Hepatic stellate cell (primary cell): ENCODE measurements around the gene APEX1.

Source experiments
- DNase-seq: peaks from one replicate; pipeline ENCODE4 v3.0.0; 2011; ENCODE audit warnings: low spot score

The APEX1 gene

DNA sequence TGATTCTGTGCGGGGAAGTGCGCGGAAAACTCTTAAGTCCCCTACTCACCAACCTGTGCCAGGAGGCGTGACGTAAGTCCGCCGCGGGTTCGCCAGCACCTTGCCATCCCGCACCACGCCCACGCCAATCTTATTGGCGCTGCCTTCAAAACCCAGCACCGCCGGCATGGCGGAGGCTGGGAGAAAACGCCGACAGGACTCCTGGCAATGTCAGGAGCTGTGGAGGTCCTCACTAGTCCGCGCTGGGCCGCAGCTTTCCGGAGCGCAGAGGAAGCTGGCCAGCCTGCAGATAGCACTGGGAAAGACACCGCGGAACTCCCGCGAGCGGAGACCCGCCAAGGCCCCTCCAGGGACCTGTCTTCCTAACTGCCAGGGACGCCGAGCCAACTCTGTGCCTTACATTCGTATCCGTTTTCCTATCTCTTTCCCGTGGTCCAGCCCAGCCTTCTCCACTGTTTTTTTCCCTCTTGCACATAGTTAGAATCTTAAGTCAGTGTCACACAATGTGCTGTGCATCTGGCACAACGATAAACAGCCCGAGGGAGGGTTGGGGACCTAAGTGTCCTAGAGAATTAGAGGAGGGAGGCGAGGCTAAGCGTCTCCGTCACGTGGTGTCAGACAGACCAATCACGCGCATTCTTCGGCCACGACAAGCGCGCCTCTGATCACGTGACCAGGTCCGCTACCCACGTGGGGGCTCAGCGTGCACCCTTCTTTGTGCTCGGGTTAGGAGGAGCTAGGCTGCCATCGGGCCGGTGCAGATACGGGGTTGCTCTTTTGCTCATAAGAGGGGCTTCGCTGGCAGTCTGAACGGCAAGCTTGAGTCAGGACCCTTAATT, at the start of gene APEX1, which contains the start of gene OSGEP:
TSS of gene APEX1 (plus strand) at position 711 of the 839 bp plus-strand sequence. CDS start 420 bp downstream, outside the sequence.
TSS of gene OSGEP (minus strand) at position 297 of the 839 bp plus-strand sequence. CDS start at position 168, 129 bp downstream.
- DNase-seq = peak; percentile 99

DNA sequence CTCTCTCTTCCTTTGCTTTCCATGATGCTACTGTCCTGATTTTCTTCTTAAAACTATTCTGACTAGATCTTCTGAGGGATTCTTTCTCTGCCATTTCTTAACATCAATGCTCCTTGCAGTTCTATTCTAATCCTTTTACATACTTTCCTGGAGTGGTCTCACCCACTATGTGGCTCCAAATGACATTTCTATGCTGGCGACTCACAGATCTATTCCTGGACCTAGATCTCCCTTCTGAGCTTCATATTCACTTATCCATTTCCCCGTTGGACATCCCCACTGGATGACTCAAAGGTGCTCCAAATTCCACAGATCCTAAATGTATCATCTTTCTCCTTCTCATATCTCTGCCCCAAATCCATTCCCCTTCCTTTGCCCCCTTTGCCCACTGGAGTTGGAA, 45.8 kb upstream of the APEX1 start:
- DNase-seq = peak; percentile 66

DNA sequence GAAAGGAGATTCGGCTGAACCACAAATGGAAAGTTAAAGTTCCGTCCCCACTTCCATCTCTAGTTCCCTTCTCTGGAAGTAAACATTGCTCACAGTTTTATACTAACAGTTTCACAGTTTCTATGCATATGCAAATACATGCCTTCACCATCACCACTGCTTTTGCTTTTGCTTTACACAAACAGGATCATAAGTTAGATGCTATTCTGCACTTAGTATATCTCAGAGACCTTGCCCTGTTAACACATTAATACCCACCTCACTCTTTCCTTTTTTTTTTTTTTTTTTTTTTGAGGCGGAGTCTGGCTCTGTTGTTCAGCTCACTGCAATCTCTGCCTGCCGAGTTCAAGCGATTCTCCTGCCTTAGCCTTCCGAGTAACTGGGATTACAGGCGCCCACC, 42.6 kb upstream of the APEX1 start:
- DNase-seq = no peak

DNA sequence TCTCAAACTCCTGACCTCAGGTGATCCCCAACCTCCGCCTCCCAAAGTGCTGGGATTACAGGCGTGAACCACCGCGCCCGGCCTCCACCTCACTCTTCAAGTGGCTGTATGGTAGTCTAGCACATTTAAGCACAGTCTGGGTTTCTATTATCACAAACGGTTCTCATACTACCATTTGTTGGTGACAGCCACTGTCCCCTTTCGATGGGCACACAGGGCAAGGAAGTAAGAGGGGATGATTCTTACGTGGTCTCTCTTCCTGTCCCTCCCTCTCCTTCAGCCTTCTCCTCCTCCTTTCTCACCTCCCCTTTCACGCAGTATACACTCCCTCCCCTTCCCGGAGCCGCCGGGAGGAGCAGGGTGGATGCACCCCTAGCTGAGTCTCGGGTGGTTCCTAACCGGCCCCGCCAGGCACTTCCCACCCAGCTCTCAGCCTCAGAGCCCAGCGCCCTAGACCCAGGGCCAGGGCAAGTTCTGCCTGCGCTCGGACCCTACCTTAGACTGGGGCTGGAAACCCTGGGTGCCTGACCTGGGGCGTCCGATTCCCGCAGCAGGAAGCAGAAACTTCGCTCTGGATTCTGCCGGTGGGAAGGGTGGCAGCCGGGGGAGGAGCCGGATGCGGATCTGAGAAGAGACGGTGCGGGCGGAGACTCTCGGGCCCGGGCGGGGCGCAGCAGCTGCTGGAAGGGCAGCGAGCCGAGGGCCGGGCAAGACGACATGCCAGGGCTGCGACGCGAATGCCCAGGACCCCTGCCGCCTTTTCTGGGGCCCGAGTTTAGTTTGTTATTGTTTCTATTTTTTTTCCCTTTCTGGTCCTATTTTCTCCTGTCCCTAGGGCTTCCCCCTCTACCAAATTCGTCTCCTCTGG, 41.9 kb upstream of the APEX1 start, which contains the start of gene TEP1:
TSS of gene TEP1 (minus strand) at position 626 of the 868 bp plus-strand sequence. CDS start 5,062 bp downstream, outside the sequence.
- peak; percentile 85 for DNase-seq

DNA sequence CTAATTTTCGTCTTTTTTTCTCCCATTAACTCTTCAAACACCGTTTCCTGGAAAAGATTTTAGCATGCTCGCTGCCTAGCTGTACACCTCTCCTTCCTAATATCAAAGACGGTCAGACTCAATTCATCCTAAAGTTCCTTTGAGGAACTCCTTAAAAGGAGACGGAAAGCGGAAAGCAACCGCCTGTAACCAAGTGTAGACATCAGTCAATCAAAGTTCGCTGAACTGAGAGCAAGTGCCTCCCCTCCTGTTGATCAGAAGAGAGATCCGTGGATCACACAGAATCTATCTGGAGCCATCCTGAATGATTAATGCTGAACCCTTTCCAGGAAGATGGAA, 41.3 kb upstream of the APEX1 start:
- no peak for DNase-seq

DNA sequence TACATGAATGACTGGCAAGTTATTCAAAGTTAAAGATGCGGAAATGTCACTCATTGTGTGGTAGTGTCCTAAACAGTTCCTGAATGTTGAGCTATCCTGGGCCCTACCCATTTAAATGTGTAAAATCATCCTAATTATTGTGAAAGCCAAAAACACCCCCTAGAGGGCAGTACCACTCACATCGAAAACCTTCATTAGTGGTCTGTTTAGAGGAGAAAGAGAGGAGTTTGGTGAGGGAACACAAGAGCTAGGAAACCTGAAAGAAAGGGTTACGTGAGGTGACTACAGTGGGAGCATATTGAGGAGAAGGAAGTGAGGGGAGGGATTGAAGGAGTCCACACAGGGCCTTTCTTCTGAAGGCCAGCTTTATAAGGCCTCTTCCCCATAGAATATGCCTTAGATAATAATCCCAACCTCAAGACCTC, 39.2 kb upstream of the APEX1 start:
- peak; percentile 48 for DNase-seq

DNA sequence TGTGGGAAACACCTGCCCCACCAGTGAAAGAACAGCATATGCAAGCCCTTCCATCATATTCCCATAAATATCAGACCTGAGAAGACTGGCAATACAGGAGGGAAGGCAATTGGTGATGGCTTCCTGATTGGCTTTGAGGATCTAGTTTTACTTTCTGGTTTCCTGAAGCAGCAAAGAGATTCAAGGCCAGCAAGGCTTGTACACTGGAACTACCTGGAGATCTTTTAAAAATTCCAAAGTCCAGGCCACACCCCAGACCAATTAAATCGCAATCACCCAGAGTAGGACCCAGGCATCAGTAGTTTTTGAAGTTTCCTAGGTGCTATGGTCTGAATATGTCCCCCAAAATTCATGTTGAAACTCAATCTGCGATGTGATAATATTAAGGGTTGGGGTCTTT, 38.8 kb upstream of the APEX1 start:
- no peak for DNase-seq

DNA sequence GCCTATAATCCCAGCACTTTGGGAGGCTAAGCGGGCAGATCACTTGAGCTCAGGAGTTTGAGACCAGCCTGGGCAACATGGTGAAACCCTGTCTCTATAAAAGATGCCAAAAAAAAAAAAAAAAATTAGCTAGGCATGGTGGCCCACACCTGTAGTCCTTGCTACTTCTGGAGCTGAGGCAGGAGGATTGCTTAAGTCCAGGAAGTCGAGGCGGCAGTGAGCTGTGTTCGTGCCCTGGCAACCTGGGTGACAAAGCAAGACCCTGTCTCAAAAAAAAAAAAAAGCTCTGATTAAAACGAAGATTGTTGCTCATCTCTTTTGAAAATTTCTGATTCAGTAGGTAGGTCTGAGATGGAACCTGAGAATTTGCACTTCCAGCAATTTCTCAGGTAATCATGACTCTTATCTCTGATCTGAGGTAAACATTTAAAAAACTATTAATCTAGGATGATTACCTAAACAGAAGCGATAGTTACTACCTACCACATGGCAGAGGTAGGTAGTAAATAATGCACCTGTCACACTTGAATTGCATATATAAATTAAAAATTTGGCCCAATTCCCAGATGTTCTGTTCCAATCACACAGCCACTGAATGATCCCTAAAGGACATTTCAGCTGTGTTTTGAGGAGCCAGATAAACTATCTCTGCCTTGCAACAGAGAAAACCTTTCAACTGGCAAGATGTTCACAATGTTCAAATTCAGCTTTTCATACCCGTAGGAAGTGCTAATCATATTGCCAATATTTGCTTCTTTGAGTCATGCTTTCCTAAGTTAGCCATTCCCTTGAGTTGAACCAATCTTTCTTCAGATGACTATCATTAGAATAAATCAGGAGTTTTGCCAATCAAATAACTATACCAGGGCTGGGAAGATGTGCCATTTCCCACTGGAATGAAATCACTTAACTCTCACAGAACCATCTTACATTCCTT, 37.5 kb upstream of the APEX1 start:
- no peak for DNase-seq

DNA sequence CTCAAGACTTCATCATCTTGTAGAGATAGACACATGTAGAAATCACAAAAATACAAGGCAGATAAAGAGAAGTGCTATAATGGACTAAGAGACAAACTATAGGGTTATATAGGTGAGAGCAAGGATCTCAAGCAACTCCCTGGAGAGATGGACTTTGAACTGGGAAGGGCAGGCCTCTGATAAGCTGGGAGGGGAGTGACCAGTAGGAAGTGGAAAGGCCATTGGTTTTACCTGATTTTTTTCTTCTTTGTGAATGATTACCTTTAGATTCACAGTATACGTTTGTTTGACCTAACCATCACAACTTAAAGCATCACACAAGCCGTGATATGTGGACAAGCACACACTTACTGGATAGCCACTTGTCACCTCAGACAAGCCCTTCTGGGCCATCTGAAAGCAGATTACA, 36.5 kb upstream of the APEX1 start:
- DNase-seq = no peak

DNA sequence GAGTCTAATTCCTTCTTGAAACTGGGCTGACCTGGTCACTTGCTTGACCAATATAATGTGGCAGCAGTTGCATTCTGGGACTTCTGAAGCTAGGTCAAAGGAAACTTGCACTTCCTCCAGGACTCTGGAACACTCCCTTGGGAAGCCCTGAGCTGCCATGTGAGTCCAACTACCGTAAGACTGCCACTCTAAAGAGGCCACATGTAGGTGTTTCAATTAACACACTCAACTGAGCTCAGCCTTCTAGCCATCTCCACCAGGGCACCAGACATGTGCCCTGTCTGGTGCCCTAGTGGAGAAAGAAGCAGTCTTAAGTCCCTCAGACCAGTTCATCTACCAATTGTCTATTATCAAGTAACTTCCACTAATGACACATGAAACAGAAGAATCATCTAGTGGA, 35.6 kb upstream of the APEX1 start:
- no peak for DNase-seq

DNA sequence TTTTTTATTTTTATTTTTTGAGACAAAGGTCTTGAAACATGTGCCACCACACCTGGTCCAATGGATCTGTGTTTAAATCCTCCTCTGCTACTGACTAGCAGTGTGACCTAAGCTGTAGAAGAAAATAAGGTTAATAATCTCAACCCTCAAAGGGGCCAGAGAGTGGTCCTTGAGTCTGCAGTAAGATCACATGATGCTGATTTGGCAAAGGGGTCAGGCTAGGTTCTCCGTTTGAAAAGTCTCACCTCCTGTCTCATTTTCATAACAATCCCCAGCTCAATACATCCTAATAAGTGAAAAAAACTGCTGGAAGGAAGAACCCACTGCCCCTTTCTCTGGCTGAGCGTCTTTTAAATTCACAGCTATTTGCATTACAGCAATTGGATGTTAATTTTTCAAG, 33.8 kb upstream of the APEX1 start:
- DNase-seq = no peak

DNA sequence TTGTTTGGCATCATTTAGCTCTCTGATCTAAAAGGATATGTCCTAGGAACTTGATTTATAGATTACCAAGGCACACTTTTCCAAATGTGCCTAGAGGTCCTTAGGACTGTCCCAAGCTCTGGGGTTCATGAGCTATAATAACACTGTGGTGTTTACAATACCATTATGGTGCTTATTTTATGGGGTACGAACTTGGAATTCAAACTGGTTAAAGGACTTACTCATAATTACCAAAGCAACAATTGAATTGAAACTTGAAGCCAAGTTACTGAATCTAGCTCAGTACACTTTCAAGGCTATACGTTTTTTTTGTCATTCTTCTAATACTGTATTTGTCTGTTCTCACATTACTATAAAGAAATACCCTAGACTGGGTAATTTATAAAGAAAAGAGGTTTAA, 32.1 kb upstream of the APEX1 start:
- DNase-seq = no peak

DNA sequence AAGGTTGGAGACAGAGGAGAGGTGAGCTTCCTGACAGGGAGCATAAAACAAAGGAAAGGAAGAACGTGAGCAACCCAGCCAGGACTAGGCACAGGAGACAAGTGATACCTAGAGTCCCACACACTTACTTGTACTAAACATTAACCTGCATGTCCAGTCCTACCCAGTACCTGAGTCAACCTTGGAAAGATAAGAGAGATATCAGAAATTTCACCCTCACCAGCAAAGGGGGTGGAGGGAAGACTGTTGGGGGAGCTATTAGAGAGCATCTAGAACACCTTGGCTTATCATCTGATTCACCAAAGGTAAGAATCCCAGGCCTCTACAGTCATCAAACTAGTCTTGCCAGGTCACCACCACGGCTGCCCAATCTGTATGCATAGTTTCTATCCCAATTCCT, 30.2 kb upstream of the APEX1 start:
- no peak for DNase-seq

DNA sequence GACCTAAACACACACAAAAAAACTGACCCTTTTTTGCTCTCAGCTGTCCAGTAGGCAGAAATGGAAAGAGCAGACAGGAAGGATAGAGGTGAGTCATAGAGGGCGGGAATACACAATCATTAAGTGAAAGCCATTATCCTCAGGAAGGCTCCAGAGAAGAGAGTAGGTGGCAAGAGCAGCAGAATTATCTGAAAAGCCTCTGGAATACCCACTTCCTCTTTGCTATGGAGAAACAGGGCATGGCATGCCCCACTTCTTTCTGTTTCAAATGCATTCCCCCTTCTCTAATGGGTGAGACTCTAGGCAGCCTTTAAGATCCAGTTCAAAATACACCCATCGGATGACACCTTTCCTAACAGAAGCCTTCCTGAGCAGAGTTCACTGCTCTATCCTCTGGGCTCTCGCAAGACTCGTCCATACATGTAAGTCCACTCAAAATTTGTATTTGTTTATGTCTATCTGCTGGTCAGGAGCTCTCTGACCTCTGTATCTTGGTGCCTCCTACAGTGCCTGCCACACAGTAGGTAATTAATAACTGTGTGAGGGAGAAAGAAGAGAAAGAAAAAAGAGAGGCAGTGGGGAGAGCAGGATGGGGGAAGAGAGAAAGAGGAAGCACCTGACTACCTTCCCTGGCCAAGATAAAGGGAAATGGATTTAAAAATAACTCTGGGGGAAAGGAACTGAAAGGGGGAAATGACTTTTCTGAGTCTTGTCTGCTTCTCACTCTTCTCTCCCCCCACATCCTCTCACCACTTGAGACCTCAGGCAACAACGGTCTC, 27.6 kb upstream of the APEX1 start:
- peak; percentile 61 for DNase-seq

DNA sequence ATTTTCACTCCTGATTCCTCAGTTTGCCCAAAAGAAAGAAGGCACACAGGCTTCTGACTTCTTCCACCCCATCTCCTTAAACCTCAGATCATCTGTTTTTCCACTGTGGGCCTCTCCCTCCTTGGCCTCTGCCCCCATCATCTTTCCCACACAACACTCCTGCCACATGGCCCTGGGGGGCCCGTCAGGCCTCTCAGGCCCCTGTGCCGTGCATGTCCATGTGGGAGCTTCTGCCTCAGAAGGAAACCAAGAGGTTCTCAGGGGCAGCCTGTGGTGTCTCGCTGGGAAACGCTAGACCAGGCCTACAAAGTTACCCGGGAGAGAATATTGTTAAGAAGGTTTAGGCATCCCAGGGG, 27.0 kb upstream of the APEX1 start:
- no peak for DNase-seq

DNA sequence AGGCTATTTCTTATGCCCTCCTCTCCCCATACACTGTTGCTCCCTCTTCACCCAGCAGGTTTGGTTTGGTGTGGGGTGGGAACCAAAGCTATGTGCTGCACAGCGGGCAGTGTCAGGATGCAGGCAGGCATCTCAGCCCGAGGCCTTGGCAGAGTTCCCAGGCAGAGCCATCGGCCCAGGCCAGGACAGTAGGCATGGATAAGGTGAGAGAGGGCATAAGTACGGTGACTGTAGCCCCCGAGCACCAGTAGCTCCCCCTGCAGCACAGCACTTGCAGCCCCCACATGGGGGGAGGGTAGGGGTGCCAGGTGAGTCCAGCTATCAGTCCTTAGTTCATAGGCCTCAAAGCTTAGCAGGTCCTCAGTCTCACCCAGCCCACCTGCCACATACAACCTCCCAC, 26.2 kb upstream of the APEX1 start:
- DNase-seq = no peak

DNA sequence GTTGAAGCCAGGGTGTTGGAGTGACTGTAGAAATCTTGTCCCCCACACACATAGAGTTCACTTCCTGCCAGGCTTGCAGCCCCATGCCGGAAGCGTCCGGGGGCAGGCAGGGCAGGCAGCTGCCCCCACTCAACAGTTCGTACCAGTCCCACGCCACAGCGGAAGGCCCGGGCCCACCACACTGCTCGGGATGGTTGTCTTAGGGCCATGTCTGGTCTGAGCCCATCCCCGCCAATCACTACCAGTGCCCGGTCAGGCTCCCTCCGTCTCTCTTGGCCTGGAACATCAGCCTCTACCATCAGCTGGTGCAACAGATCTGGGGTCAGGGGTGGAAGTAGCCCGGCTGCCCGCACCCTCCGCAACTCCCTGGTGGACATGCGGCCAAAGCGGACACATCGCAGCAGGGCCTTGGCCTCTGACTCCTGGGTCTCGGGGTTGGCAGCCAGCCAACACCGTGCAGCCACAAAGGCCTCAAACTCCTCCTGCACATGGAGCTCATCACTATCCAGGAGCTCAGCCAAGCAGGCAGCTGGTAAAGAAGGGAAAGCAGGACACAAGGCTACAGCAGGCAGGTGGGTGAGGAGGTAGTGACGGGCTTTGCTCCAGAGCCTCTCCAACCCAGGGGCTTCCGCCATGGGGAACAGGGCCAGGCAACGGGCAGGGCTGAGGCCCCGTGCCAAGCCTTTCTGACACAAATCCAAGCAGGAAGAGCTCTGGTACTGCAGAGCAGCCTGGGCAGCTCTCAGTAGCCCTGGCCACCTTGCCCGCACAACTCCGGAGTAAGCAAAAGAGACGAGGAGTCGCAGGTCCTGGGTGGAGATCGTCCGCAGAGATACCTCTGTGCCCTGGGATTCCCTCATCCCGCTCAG, 25.0 kb upstream of the APEX1 start:
- no peak for DNase-seq

DNA sequence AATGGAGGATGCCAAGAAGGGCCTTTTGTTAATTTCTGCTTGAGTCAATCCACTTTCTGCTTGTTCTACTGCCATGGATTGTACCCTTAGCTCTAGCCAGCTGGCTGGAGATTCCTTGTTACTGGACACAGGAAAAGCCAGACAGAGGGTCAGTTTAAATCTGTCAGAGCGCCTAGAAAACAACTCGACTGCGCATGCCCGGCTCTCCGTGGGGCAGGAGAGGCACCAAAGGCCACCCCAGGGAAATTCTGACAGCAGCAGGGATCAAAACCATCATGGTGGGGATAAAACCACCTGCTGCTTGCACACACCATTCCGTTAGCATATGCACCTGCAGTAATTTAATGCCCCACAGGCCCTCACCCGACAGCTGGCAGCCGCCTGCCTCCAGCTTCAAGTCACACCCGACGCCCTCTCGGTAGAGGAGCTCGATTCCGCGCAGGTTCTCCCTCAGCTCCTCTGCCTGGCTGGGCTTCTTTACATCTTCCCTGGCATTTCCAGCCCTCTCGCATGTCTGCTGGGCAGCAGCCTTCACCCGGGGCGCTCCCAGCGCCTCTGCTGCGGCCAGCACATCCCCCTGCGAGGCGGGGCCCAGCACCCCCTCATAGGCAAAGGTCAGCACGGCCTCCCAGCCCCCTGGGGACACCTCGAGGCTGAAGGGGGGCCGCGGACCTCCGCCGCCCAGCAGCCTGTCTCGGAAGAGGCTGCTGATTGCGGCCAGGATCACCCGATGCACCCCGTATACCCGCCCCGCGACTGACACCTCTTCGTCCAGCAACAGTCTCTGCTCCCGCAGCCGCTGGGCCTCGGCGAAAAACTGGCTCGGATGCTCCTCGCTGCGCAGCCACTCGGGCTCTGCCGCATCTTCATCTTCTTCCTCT, 20.1 kb upstream of the APEX1 start:
- no peak for DNase-seq
